HepG2 (cell line): Measurements from ENCODE around the gene HEBP1. TPM values are rescaled to one million over a fixed set of nuclear protein-coding genes. Genes with fewer than 3 reads are reported as not detected.

Experiments
- FOSL1 ChIP-seq: sonication (generic); formaldehyde crosslinking; IDR thresholded peaks from 2 replicates; pipeline ENCODE4 v1.9.0; 2021; ENCODE audit warnings: missing genetic modification reagents, borderline replicate concordance
- GATAD1 ChIP-seq: IDR thresholded peaks from 2 replicates; pipeline ENCODE4 v1.6.1; 2016; ENCODE audit warnings: missing genetic modification reagents, missing compliant biosample characterization
- IKZF4 ChIP-seq: sonication (generic); formaldehyde crosslinking; IDR thresholded peaks from 2 replicates; pipeline ENCODE4 v1.5.1; 2020; ENCODE audit warnings: borderline replicate concordance, mild to moderate bottlenecking, low read depth, missing genetic modification reagents; ENCODE audit errors: not compliant biosample characterization
- KLF15 ChIP-seq: sonication (generic); formaldehyde crosslinking; IDR thresholded peaks from 2 replicates; pipeline ENCODE4 v1.8.1; 2023; ENCODE audit warnings: borderline replicate concordance, mild to moderate bottlenecking, inconsistent platforms, missing genetic modification reagents, mixed read lengths
- POLR2A ChIP-seq, 2 experiments: IDR thresholded peaks; 2 replicates each; pipeline ENCODE4 v1.6.1; 2011; ENCODE audit warnings: low read depth in 2 of 2, low read length in 2 of 2, mild to moderate bottlenecking in 1 of 2, moderate library complexity in 1 of 2; ENCODE audit not compliant: insufficient read depth in 1 of 2
- STAT5B ChIP-seq: sonication (generic); formaldehyde crosslinking; IDR thresholded peaks from 2 replicates; pipeline ENCODE4 v1.4.0; 2020; ENCODE audit warnings: missing genetic modification reagents
- TARDBP ChIP-seq: sonication (generic); formaldehyde crosslinking; IDR thresholded peaks from 2 replicates; pipeline ENCODE4 v1.8.0; 2022; ENCODE audit warnings: mild to moderate bottlenecking, missing genetic modification reagents
- TCF7 ChIP-seq: sonication (generic); IDR thresholded peaks from 2 replicates; pipeline ENCODE4 v1.6.1; 2016; ENCODE audit warnings: antibody characterized with exemption, low read depth
- ZMYM4 ChIP-seq: sonication (generic); formaldehyde crosslinking; IDR thresholded peaks from 2 replicates; pipeline ENCODE4 v1.8.1; 2023; ENCODE audit warnings: mild to moderate bottlenecking, missing genetic modification reagents
- ZNF234 ChIP-seq: sonication (generic); formaldehyde crosslinking; conservative IDR thresholded peaks from 2 replicates; pipeline ENCODE4 v1.5.1; 2020; ENCODE audit warnings: mild to moderate bottlenecking, missing genetic modification reagents
- ZNF350 ChIP-seq: sonication (generic); formaldehyde crosslinking; IDR thresholded peaks from 2 replicates; pipeline ENCODE4 v1.4.0; 2020; ENCODE audit warnings: mild to moderate bottlenecking, low read depth, missing genetic modification reagents, borderline replicate concordance
- ZNF670 ChIP-seq: sonication (generic); formaldehyde crosslinking; IDR thresholded peaks from 2 replicates; pipeline ENCODE4 v1.8.0; 2022; ENCODE audit warnings: mild to moderate bottlenecking, missing genetic modification reagents, borderline replicate concordance
- polyA plus RNA-seq, 8 experiments: library from polyadenylated mRNA; depleted of rRNA in 3 of 8; stranded (reverse) in 7 of 8; unstranded in 1 of 8; fragments of >200 nt; fragmentation: Illumina TruSeq in 4 of 8; extraction: Trizol in 4 of 8; gene quantifications; 2 replicates each; pipeline versions ENCODE4 v1.2.1 to v1.2.3, GENCODE V29; 2011 to 2016; ENCODE audit warnings: low read depth in 4 of 8, missing spikeins in 1 of 8, mixed read lengths in 1 of 8; ENCODE audit not compliant: insufficient read depth in 1 of 8
- total RNA-seq, 5 experiments: library from RNA; depleted of rRNA; stranded (reverse); fragments of >200 nt; fragmentation: Illumina TruSeq; extraction: Trizol; gene quantifications; 2 replicates each; pipeline ENCODE4 v1.2.3, GENCODE V29; 2016; ENCODE audit warnings: low read depth in 1 of 5
- TF ChIP-seq, protein P1 (sequence below): sonication (generic); formaldehyde crosslinking; IDR thresholded peaks from 2 replicates; pipeline ENCODE4 v1.5.0; 2020; ENCODE audit warnings: mild to moderate bottlenecking, missing genetic modification reagents
- TF ChIP-seq, protein P2 (sequence below): sonication (generic); formaldehyde crosslinking; IDR thresholded peaks from 2 replicates; pipeline ENCODE4 v1.8.1; 2023; ENCODE audit warnings: mild to moderate bottlenecking, inconsistent platforms, moderate library complexity, missing genetic modification reagents, borderline replicate concordance
- TF ChIP-seq, protein P3 (sequence below): sonication (generic); formaldehyde crosslinking; IDR thresholded peaks from 2 replicates; pipeline ENCODE4 v1.4.0; 2020; ENCODE audit warnings: mild to moderate bottlenecking, missing genetic modification reagents
- TF ChIP-seq, protein P4 (sequence below): sonication (generic); formaldehyde crosslinking; IDR thresholded peaks from 2 replicates; pipeline ENCODE4 v1.4.0; 2020; ENCODE audit warnings: missing genetic modification reagents, mild to moderate bottlenecking, borderline replicate concordance
- TF ChIP-seq, protein P5 (sequence below): sonication (generic); formaldehyde crosslinking; IDR thresholded peaks from 2 replicates; pipeline ENCODE4 v1.5.0; 2020; ENCODE audit warnings: mild to moderate bottlenecking, missing genetic modification reagents, borderline replicate concordance

Gene HEBP1
- total and polyA plus RNA-seq, 2 of the 13 experiments (the other 11 are each of a cell fraction or from before 2014, with no cell fraction given) = 7.8 to 9.4 TPM

DNA sequence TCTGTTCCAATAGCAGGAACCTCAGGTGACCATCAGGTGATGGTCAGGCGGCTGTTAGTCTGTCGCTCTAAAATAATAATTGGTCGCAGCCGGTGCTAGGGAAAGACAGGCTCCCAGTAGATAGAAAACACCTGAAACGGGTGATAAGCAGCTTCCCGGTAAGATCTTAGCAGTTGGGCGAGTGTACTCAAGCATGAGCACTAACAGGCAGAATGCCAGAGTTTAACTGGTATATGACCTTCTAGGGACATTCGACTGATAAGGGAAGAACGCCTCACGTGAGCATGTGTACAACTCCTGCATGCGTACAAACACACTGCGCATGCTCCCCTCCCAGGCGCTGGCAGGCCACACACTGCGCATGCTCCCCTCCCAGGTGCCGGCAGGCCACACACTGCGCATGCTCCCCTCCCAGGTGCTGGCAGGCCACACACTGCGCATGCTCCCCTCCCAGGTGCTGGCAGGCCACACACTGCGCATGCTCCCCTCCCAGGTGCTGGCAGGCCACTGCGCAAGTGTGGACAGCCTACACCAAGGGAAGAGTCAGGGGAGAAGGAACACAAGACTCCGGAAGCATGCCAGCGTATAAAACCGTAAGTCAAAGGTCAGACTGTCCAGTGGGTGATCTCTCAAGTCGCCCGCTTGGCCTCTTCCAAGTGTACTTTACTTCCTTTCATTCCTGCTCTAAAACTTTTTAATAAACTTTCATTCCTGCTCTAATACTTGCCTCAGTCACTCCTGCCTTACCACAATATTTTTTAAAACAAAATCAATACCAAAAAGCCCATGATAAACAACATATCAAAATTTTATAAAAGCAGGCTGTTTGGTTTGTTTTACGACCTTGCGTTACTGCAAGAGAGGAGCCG is 72.6 kb downstream of the HEBP1 start (continued):
- TF ChIP-seq, protein P1, sequence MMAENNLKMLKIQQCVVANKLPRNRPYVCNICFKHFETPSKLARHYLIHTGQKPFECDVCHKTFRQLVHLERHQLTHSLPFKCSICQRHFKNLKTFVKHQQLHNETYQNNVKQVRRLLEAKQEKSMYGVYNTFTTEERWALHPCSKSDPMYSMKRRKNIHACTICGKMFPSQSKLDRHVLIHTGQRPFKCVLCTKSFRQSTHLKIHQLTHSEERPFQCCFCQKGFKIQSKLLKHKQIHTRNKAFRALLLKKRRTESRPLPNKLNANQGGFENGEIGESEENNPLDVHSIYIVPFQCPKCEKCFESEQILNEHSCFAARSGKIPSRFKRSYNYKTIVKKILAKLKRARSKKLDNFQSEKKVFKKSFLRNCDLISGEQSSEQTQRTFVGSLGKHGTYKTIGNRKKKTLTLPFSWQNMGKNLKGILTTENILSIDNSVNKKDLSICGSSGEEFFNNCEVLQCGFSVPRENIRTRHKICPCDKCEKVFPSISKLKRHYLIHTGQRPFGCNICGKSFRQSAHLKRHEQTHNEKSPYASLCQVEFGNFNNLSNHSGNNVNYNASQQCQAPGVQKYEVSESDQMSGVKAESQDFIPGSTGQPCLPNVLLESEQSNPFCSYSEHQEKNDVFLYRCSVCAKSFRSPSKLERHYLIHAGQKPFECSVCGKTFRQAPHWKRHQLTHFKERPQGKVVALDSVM (CRISPR knock-in tag) = no peak
- TF ChIP-seq TCF7 (no peak), ZNF350 (CRISPR knock-in tag) (no peak), ZNF234 (no peak), GATAD1 (CRISPR knock-in tag) (peak; percentile 77), ZMYM4 (CRISPR knock-in tag) (peak; percentile 80), KLF15 (no peak), IKZF4 (CRISPR knock-in tag) (no peak), STAT5B (CRISPR knock-in tag) (no peak), TARDBP (CRISPR knock-in tag) (no peak), ZNF670 (no peak), POLR2A (IDR thresholded peaks at IDR 0.05; ENCODE audit: insufficient read depth in 1 of 2, low read depth in 2 of 2, low read length in 2 of 2) (peak; percentile 86 to 95), FOSL1 (CRISPR knock-in tag) (no peak)
- TF ChIP-seq, protein P2, sequence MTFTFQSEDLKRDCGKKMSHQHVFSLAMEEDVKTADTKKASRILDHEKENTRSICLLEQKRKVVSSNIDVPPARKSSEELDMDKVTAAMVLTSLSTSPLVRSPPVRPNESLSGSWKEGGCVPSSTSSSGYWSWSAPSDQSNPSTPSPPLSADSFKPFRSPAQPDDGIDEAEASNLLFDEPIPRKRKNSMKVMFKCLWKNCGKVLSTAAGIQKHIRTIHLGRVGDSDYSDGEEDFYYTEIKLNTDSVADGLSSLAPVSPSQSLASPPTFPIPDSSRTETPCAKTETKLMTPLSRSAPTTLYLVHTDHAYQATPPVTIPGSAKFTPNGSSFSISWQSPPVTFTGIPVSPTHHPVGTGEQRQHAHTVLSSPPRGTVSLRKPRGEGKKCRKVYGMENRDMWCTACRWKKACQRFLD (CRISPR knock-in tag) = no peak; the same call in 1 of the 2 replicates
- TF ChIP-seq, protein P3, sequence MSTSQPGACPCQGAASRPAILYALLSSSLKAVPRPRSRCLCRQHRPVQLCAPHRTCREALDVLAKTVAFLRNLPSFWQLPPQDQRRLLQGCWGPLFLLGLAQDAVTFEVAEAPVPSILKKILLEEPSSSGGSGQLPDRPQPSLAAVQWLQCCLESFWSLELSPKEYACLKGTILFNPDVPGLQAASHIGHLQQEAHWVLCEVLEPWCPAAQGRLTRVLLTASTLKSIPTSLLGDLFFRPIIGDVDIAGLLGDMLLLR (CRISPR knock-in tag) = no peak
- TF ChIP-seq, protein P4, sequence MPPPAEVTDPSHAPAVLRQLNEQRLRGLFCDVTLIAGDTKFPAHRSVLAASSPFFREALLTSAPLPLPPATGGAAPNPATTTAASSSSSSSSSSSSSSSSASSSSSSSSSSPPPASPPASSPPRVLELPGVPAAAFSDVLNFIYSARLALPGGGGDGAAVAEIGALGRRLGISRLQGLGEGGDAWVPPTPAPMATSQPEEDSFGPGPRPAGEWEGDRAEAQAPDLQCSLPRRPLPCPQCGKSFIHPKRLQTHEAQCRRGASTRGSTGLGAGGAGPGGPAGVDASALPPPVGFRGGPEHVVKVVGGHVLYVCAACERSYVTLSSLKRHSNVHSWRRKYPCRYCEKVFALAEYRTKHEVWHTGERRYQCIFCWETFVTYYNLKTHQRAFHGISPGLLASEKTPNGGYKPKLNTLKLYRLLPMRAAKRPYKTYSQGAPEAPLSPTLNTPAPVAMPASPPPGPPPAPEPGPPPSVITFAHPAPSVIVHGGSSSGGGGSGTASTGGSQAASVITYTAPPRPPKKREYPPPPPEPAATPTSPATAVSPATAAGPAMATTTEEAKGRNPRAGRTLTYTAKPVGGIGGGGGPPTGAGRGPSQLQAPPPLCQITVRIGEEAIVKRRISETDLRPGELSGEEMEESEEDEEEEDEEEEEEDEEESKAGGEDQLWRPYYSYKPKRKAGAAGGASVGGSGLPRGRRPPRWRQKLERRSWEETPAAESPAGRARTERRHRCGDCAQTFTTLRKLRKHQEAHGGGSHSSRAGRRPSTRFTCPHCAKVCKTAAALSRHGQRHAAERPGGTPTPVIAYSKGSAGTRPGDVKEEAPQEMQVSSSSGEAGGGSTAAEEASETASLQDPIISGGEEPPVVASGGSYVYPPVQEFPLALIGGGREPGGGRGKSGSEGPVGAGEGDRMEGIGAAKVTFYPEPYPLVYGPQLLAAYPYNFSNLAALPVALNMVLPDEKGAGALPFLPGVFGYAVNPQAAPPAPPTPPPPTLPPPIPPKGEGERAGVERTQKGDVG (CRISPR knock-in tag) = no peak
- TF ChIP-seq, protein P5, sequence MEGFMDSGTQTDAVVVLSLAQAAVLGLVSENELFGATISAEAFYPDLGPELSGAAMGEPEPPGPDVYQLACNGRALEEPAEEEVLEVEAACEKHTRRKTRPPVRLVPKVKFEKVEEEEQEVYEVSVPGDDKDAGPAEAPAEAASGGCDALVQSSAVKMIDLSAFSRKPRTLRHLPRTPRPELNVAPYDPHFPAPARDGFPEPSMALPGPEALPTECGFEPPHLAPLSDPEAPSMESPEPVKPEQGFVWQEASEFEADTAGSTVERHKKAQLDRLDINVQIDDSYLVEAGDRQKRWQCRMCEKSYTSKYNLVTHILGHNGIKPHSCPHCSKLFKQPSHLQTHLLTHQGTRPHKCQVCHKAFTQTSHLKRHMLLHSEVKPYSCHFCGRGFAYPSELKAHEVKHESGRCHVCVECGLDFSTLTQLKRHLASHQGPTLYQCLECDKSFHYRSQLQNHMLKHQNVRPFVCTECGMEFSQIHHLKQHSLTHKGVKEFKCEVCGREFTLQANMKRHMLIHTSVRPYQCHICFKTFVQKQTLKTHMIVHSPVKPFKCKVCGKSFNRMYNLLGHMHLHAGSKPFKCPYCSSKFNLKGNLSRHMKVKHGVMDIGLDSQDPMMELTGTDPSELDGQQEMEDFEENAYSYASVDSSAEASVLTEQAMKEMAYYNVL = peak; percentile 54; the same call in 1 of the 2 replicates
